Measurements from ENCODE around the gene A1CF. TPM values are rescaled to one million over a fixed set of nuclear protein-coding genes. Genes with fewer than 3 reads are reported as not detected.

The A1CF gene
- total and polyA plus RNA-seq, 2 of the 8 experiments (the other 6 are each of a cell fraction or from before 2014, with no cell fraction given) = not detected

GRCh38 chr10:50855461-50855860 lies 30.0 kb downstream of the A1CF start:
- H2BK5ac ChIP-seq (ENCODE audit: low read depth, low read length) = no peak overlapping the region
- no peak overlapping the region for H3K23ac ChIP-seq (ENCODE audit: insufficient read length)
- no peak overlapping the region for H3K9ac ChIP-seq (replicated peaks in 1 of 4; ENCODE audit: extremely low read depth in 1 of 4, low read depth in 3 of 4, low read length in 3 of 4)
- WGBS, 2 experiments (ENCODE audit: extremely low coverage in 1 of 2, insufficient coverage in 1 of 2, insufficient read length in 1 of 2, insufficient replicate concordance in 2 of 2, low coverage in 1 of 2, low lambda C conversion rate in 2 of 2, missing lambda C conversion rate in 1 of 2) = 68% methylated on average over 1 of the region's 1 CpG; no CpG with 5 or more reads in 1 of the 2 experiments
- H3K4me1 ChIP-seq (replicated peaks in 1 of 4; ENCODE audit: control insufficient read depth in 3 of 4, insufficient read depth in 4 of 4, low read length in 3 of 4) = peaks cover 0 to 5% (median 2%) of the 10 kb centered on the region in 4 experiments; a peak in 3 of 7 replicates
- H4K20me1 ChIP-seq (replicated peaks in 1 of 2; ENCODE audit: control insufficient read depth in 1 of 2, insufficient read depth in 2 of 2, low read length in 2 of 2) = no peaks in the 10 kb centered on the region
- H2BK20ac ChIP-seq (ENCODE audit: low read length) = no peak overlapping the region
- FAIRE-seq = no peak
- no peak overlapping the region for H3K4me3 ChIP-seq (ENCODE audit: extremely low read depth in 1 of 4, insufficient read depth in 2 of 4, low read depth in 3 of 4, low read length in 4 of 4)
- no peaks in the 10 kb centered on the region for H3K9me3 ChIP-seq (ENCODE audit: insufficient read depth in 2 of 2, low read depth in 1 of 2, low read length in 1 of 2)
- no peak overlapping the region for H4K8ac ChIP-seq (ENCODE audit: extremely low read depth, insufficient read depth, low read length)
- no peaks in the 10 kb centered on the region for H3K79me1 ChIP-seq (ENCODE audit: low read depth, low read length)
- H4K5ac ChIP-seq (ENCODE audit: insufficient read length, low read depth, low read length) = no peak overlapping the region
- H3K23me2 ChIP-seq (ENCODE audit: low read depth, low read length) = no peaks in the 10 kb centered on the region
- no peaks in the 10 kb centered on the region for H3K27me3 ChIP-seq (replicated peaks in 1 of 4; ENCODE audit: control insufficient read depth in 3 of 4, extremely low read depth in 1 of 4, insufficient read depth in 3 of 4, low read length in 3 of 4)
- no peak overlapping the region for H2BK15ac ChIP-seq (ENCODE audit: low read length)
- no peak overlapping the region for H2AK5ac ChIP-seq (ENCODE audit: low read depth, low read length)
- ChIA-PET POLR2A (ENCODE audit: partially characterized antibody) (no interaction called here), CTCF (ENCODE audit: partially characterized antibody) (interaction anchor here (0.8 kb wide), 1 partner anchor 36 kb away, joined by 3 read pairs; no protein-coding TSS in a partner anchor)
- DNase-seq (ENCODE audit: low read depth in 1 of 2, low spot score in 2 of 2) = no peak
- no peak overlapping the region for H4K91ac ChIP-seq (replicated peaks; ENCODE audit: insufficient read length, low read length)
- H3K14ac ChIP-seq (ENCODE audit: insufficient read length) = no peak overlapping the region
- H3K18ac ChIP-seq (ENCODE audit: extremely low read depth, low read length) = no peak overlapping the region
- no peak overlapping the region for H2BK120ac ChIP-seq (replicated peaks; ENCODE audit: low read depth, low read length)
- H3K4ac ChIP-seq (replicated peaks; ENCODE audit: insufficient read length, low read depth, low read length) = no peak overlapping the region
- H2AFZ ChIP-seq (ENCODE audit: low read length) = no peak overlapping the region
- no peak overlapping the region for H3K27ac ChIP-seq (ENCODE audit: low read depth, low read length)
- H3K56ac ChIP-seq (replicated peaks; ENCODE audit: insufficient read length, low read depth, low read length) = no peak overlapping the region
- no peak overlapping the region for H3K4me2 ChIP-seq (ENCODE audit: insufficient read depth in 1 of 2, low read depth in 2 of 2, low read length in 2 of 2)
- H2BK12ac ChIP-seq (ENCODE audit: low read depth, low read length) = no peak overlapping the region
- H3K36me3 ChIP-seq (ENCODE audit: control insufficient read depth in 2 of 4, insufficient read depth in 4 of 4, low read length in 3 of 4) = no peaks in the 10 kb centered on the region
- no peaks in the 10 kb centered on the region for H3K79me2 ChIP-seq (ENCODE audit: control insufficient read depth in 1 of 2, insufficient read depth in 2 of 2, low read length in 2 of 2)
- TF ChIP-seq KDM5A (IDR thresholded peaks at IDR 0.05; ENCODE audit: low read length) (no peak), POLR2AphosphoS5 (IDR thresholded peaks at IDR 0.05; ENCODE audit: low read depth, low read length) (no peak), GABPA (IDR thresholded peaks at IDR 0.05; ENCODE audit: borderline replicate concordance, insufficient read depth, low read length) (no peak), SRF (IDR thresholded peaks at IDR 0.05; ENCODE audit: low read depth, low read length) (no peak), PHF8 (conservative IDR thresholded peaks at IDR 0.05; ENCODE audit: low read depth, low read length) (no peak), RXRA (IDR thresholded peaks at IDR 0.05; ENCODE audit: insufficient read depth, low read depth, low read length) (no peak), YY1 (IDR thresholded peaks at IDR 0.05; ENCODE audit: low read depth, low read length) (no peak), NANOG (IDR thresholded peaks at IDR 0.05; ENCODE audit: insufficient read depth, low read depth, low read length, poor library complexity, severe bottlenecking) (no peak), CTBP2 (IDR thresholded peaks at IDR 0.05; ENCODE audit: borderline replicate concordance, insufficient read depth, insufficient read length, low read length) (no peak), NRF1 (IDR thresholded peaks at IDR 0.05; ENCODE audit: low read depth, low read length) (no peak)
- TF ChIP-seq, protein P1, sequence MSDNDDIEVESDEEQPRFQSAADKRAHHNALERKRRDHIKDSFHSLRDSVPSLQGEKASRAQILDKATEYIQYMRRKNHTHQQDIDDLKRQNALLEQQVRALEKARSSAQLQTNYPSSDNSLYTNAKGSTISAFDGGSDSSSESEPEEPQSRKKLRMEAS (IDR thresholded peaks at IDR 0.05) = no peak
- TF ChIP-seq, protein P2, sequence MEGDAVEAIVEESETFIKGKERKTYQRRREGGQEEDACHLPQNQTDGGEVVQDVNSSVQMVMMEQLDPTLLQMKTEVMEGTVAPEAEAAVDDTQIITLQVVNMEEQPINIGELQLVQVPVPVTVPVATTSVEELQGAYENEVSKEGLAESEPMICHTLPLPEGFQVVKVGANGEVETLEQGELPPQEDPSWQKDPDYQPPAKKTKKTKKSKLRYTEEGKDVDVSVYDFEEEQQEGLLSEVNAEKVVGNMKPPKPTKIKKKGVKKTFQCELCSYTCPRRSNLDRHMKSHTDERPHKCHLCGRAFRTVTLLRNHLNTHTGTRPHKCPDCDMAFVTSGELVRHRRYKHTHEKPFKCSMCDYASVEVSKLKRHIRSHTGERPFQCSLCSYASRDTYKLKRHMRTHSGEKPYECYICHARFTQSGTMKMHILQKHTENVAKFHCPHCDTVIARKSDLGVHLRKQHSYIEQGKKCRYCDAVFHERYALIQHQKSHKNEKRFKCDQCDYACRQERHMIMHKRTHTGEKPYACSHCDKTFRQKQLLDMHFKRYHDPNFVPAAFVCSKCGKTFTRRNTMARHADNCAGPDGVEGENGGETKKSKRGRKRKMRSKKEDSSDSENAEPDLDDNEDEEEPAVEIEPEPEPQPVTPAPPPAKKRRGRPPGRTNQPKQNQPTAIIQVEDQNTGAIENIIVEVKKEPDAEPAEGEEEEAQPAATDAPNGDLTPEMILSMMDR (IDR thresholded peaks at IDR 0.05; ENCODE audit: control extremely low read depth in 1 of 3, insufficient read depth in 1 of 3, low read depth in 1 of 3, low read length in 3 of 3) = no peak
